ENCODE data around the gene GALNTL6. TPM values are rescaled to one million over a fixed set of nuclear protein-coding genes. Genes with fewer than 3 reads are reported as not detected.

GALNTL6 gene
- total and polyA plus RNA-seq, 2 experiments from 2014 or later = 0.38 to 0.40 TPM

- TF ChIP-seq REST (IDR thresholded peaks at IDR 0.05; ENCODE audit: unreplicated experiment) = no peak
- TF ChIP-seq EZH2phosphoT487 (IDR thresholded peaks at IDR 0.05; ENCODE audit: unreplicated experiment) = no peak
These were observed 1238.5 kb downstream of the GALNTL6 start (continued) for GRCh38 chr4:173051716-173052115.

GRCh38 chr4:173052439-173052838 lies 1239.2 kb downstream of the GALNTL6 start:
- H3K9me3 Mint-ChIP-seq = no peaks in the 10 kb centered on the region
- no peaks in the 10 kb centered on the region for H4K20me1 ChIP-seq (replicated peaks; ENCODE audit: insufficient read depth)
- DNase-seq (ENCODE audit: low spot score) (no peak), ATAC-seq (no peak)
- no peak overlapping the region for H3K4me3 ChIP-seq
- no peaks in the 10 kb centered on the region for H3K27me3 Mint-ChIP-seq (ENCODE audit: insufficient read depth, low read depth, poor library complexity)
- peaks cover 10% of the 10 kb centered on the region for H3K4me1 ChIP-seq (ENCODE audit: insufficient read depth)
- H3K27me3 ChIP-seq (ENCODE audit: insufficient read depth) = no peaks in the 10 kb centered on the region
- no peak overlapping the region for H3K27ac Mint-ChIP-seq
- H3K36me3 Mint-ChIP-seq (ENCODE audit: low read depth) = no peaks in the 10 kb centered on the region
- no peaks in the 10 kb centered on the region for H3K36me3 ChIP-seq (ENCODE audit: insufficient read depth)
- no peak overlapping the region for H3K4me2 ChIP-seq
- H3K79me2 ChIP-seq (replicated peaks; ENCODE audit: insufficient read depth) = no peaks in the 10 kb centered on the region
- peaks cover 30% of the 10 kb centered on the region for H3K4me1 Mint-ChIP-seq
- H3K9me2 ChIP-seq (ENCODE audit: insufficient read depth) = no peaks in the 10 kb centered on the region
- no peak overlapping the region for H3K27ac ChIP-seq (ENCODE audit: low read depth)
- no peaks in the 10 kb centered on the region for H3F3A ChIP-seq (replicated peaks; ENCODE audit: low read depth)
- H2AFZ ChIP-seq = 0 out of 2 replicates have a peak overlapping the region, but pooled peaks have one; percentile 0
- H3K4me3 Mint-ChIP-seq = no peak overlapping the region
- no peak for TF ChIP-seq CREB1 (CRISPR knock-in tag; IDR thresholded peaks at IDR 0.05; ENCODE audit: low read depth)
- TF ChIP-seq STAT1 (IDR thresholded peaks at IDR 0.05; ENCODE audit: unreplicated experiment) = no peak
- TF ChIP-seq ZNF114 (CRISPR knock-in tag; IDR thresholded peaks at IDR 0.05) = no peak
- no peak for TF ChIP-seq NANOG (IDR thresholded peaks at IDR 0.05; ENCODE audit: borderline replicate concordance)
- TF ChIP-seq POLR2AphosphoS5 (IDR thresholded peaks at IDR 0.05; ENCODE audit: low read depth) = no peak
- no peak for TF ChIP-seq EZH2phosphoT487 (IDR thresholded peaks at IDR 0.05; ENCODE audit: unreplicated experiment)
- no peak for TF ChIP-seq ETS1 (IDR thresholded peaks at IDR 0.05)
- TF ChIP-seq REST (IDR thresholded peaks at IDR 0.05; ENCODE audit: unreplicated experiment) = no peak
- TF ChIP-seq JUNB (IDR thresholded peaks at IDR 0.05; ENCODE audit: unreplicated experiment) = no peak
- TF ChIP-seq ZNF462 (CRISPR knock-in tag; IDR thresholded peaks at IDR 0.05) = no peak
